HG02623 (cell line): Measurements from ENCODE around the gene TBC1D32.
"Not testable (repeated sequence)": the region's sequence is repeated elsewhere in the genome, so short reads cannot be mapped to it uniquely, and the experiment has no call there.

Experiments
- ATAC-seq: cut with Tn5 transposase; IDR thresholded peaks from one replicate; pipeline ENCODE4 v1.9.1; 2021; ENCODE audit warnings: moderate library complexity; ENCODE audit not compliant: unreplicated experiment

TBC1D32 gene, protein sequence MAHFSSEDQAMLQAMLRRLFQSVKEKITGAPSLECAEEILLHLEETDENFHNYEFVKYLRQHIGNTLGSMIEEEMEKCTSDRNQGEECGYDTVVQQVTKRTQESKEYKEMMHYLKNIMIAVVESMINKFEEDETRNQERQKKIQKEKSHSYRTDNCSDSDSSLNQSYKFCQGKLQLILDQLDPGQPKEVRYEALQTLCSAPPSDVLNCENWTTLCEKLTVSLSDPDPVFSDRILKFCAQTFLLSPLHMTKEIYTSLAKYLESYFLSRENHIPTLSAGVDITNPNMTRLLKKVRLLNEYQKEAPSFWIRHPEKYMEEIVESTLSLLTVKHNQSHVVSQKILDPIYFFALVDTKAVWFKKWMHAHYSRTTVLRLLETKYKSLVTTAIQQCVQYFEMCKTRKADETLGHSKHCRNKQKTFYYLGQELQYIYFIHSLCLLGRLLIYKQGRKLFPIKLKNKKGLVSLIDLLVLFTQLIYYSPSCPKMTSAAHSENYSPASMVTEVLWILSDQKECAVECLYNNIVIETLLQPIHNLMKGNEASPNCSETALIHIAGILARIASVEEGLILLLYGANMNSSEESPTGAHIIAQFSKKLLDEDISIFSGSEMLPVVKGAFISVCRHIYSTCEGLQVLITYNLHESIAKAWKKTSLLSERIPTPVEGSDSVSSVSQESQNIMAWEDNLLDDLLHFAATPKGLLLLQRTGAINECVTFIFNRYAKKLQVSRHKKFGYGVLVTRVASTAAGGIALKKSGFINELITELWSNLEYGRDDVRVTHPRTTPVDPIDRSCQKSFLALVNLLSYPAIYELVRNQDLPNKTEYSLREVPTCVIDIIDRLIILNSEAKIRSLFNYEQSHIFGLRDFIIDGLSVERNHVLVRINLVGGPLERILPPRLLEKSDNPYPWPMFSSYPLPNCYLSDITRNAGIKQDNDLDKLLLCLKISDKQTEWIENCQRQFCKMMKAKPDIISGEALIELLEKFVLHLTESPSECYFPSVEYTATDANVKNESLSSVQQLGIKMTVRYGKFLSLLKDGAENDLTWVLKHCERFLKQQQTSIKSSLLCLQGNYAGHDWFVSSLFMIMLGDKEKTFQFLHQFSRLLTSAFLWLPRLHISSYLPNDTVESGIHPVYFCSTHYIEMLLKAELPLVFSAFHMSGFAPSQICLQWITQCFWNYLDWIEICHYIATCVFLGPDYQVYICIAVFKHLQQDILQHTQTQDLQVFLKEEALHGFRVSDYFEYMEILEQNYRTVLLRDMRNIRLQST

DNA sequence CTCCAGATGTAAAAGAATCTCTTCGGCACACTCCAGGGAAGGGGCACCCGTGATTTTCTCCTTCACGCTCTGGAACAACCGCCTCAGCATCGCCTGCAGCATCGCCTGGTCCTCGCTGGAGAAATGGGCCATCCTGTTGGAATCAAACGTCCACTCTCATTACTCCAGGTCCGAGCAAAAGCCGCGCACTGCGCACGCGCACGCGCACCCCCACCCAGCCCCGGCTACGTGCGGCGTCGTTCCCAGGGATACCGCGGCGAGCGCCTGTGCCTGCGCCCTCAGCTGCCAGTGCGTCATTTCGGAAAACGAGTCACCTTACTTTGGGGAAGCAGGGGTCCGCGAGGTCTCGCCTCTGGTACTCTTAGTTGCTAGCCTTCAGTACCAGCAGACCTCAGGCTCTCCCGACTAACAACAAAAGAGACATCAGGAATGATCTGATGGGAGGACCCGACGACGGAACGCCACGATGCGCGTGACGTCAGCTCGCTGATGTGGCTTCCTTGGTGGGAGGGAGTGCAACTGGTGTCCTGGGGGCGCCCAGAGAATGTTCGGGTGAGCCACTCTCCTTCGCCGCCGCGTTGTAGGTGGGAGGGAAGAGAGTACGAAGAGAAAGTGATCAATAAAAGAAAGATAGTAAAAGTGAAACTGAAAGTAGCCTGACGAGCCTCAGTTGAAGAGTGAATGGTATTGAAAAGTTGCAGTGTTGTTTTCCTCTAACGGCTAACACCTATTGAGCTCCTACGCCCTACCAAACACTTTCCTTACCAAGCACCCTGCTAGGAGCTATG is at the start of gene TBC1D32:
Gene TBC1D32 (minus strand): TSS at position 182 of the 788 bp plus-strand sequence. CDS start 50 bp downstream, at position 132.
- ATAC-seq = peak; percentile 91

DNA sequence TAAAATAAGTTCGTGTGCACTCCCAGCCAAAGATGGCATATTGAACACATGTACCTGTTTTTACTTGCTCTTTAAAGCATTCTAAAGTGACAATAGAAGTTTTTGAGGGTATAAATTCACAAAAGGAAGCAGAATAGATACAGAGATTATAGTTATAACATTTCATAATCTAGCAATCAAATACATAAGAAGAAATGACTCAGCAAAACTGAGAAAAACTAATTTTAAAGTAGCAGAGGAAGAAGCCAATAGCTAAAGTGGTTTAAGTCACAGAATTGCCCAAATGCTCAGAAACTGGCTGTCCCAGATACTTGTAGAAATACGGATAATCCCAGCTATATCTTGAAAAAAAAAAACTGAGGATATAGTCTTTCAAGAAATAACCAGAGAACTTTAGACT is 49.2 kb upstream of the TBC1D32 start:
- no peak for ATAC-seq

DNA sequence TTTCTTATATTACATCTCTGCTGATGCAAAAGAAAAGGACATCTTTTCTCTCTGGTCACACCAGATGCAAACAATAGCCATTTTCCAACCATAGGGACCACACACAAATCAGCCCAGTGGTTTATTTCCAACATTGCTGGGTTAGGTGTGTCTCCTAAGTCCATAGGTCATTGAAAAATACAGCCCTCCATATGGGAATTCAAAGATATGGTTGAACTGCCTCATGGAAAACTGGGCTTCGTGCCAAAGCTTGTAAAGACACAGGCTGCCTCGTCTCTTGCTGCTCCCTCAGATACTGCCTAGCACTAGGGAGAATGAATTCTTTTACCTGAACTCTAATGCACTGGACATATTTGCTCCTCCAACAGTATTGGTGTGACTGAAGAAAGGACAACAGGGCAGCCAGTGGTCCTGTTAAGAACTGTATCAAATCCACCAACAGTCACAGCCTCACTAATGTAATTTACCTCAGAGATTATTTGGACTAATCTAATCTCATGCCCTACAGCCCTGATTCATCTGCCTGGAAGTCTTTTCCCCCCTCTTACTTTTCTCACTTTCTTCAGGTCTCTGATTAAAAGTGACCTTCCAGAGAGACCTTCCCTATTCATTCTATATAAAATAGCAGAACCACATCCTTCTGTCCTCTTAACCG is 48.3 kb upstream of the TBC1D32 start:
- ATAC-seq = no peak

DNA sequence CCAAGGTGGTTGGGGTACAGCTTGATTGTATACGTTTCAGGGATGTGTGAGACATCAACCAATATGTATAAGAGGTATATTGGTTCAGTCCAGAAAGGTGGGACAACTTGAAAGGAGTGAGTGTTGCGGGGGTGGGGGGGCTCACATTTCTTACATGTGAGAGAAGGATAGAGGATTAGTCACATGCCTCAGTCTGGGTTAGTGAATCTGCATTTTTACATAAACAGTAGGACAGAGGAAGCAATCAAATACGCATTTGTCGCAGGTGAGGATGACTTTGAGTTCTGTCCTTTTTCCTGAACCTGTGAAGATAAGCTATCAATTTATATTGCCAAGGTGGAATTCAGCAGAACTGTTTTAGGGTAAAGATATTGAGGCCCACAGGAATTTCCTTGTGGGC is 42.1 kb upstream of the TBC1D32 start:
- no peak for ATAC-seq

DNA sequence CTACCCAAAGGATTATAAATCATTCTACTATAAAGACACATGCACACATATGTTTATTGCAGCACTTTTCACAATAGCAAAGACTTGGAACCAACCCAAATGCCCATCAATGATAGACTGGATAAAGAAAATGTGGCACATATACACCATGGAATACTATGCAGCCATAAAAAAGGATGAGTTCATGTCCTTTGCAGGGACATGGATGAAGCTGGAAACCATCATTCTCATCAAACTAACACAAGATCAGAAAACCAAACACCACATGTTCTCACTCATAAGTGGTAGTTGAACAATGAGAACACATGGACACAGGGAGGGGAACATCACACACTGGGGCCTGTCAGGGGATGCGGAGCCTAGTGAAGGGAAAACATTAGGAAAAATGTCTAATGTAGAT is 39.9 kb upstream of the TBC1D32 start:
- not testable (repeated sequence) for ATAC-seq

DNA sequence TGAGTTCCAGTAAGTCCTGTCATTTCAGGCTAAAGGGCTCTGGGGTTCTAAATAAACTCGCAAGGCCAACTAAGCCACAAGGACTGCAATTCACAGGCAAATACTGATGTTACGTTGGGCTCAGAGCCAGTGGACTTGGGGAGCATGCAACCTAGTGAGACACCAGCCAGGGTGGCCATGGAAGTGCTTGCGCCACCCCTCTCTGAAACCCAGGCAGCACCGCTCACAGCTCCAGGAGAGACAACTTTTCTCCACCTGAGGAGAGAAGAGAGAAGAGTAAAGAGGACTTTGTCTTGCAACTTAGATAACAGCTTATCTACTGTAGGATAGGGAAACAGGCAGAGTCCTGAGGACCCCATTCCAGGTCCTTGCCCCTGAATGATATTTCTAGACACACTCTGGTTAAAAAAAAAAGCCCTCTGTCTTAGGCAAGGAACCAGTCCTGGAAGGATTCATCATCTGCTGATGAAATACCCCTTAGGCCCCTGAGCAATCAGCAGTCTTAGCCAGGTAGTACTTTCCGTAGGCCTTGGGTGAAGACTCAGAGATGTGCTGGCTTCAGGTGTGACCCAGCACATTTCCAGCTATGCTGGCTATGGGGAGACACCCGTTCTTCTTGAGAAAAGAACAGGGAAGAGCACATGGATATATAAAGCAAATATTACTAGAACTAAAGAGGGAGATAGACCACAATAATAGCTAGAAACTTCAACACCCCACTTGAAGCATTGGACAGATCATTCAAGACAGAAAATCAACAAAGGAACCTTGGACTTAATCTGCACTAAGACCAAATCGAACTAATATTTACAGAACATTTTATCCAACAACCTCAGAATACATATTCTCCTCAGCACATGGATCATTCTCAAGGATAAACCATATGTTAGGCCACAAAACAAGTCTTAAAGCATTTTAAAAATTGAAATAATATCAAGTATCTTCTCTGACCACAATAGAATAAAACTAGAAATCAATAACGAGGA is 31.5 kb upstream of the TBC1D32 start:
- ATAC-seq = no peak

DNA sequence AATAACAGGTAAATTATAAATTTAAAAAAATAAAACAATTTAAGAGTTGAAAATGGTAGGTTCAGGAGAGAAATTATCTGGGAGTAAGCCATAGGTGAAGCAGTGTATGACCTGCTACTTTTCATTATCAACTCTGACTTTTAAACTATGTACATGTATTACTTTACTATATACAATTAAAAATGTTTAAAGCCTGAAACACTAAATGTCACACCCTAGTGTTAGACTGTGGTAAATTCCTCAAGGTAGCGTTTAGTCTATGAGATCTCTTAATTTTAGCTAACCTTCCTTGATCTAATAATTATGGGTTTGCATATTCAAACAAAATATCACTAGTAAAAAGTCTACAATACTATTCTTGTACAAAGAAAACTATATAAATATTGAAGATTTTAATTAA is 22.3 kb upstream of the TBC1D32 start:
- no peak for ATAC-seq

DNA sequence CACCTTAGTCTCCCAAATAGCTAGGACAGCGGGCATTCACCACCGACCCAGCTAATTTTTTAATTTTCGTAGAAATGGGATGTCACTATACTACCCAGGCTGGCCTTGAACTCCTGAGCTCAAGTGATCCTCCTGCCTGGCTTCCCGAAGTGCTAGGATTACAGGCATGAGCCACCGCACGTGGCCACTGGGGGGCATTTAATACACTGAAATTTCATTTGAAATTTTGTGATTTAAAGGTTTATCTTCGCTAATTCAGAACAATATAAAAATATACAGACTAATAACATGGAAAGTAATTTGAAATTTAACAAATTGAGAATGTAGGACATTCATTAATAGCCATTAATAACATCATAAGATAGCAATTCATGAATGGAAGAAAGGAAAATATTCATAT is 20.5 kb upstream of the TBC1D32 start:
- no peak for ATAC-seq

DNA sequence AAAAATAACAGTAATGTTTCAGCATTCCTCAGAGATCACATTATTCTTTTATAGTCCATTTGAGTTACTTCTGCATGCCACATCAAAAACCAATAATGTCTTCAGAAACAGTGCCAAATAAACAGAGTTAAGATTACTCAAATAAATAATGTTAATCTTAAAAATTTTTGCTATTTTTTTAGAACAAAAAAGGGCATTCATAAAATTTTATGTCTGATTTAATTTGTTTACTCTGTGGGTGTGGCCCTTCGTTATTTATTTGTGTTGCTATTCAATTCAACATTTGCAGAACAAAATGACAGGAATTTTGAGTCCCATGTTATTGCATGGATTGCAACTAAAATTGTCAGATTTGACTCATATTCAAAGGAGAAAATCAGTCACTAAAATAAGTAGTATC is 18.7 kb upstream of the TBC1D32 start:
- no peak for ATAC-seq

DNA sequence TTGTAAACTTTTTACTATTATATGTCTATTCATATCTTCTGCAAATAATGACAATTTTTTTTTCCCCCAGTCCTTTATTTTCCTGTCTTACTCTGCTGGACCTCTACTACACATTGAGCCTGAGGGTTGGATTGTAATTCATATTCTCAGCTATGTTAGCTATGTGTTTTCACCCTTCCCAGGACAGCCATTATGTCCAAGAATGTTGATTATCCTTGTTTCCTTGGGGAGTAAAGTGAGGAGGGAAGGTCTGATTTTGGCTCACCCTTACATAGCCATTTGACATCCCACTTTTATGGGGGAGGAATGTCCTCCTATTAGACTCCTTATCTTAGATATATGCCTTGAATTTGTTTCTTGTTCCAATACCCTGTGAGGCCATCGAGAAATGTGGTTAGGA is 17.6 kb upstream of the TBC1D32 start:
- no peak for ATAC-seq

DNA sequence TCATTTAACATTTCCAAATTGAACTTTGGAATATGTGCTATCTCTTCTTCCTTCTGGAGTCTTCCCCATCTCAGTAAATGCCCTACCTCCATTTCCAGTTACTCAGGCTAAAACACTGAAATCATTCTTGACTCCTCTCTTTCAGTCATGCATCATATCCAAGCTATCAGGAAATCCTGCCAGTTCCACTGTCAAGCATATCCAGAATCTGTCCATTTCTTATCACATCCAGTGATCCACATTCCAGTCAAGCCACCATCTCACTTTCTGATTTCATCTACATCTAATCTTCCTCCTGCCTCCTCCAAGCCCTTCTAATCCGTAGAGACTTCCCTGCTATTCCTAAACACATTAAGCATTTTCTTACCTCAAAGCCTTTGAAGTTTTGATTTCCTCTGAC is 15.3 kb upstream of the TBC1D32 start:
- ATAC-seq = no peak

DNA sequence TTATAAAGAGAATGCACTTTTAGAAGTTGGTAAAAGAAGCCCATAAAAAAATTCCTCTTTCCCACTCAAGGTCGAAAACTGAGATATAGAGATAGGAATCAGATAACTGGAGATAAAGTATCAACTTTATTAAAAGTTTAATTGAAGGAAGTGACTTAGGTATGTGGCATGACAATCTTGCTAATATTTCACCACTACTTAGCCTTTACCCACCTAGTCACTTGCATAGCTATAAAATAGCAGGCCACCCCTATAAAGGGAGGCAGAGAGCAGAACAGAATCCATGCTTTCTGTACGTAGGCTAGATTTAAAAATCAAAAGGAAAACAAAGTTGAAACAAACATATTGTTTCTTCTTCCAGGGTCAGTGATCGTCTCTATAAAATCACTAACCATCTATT is 13.2 kb upstream of the TBC1D32 start:
- no peak for ATAC-seq

DNA sequence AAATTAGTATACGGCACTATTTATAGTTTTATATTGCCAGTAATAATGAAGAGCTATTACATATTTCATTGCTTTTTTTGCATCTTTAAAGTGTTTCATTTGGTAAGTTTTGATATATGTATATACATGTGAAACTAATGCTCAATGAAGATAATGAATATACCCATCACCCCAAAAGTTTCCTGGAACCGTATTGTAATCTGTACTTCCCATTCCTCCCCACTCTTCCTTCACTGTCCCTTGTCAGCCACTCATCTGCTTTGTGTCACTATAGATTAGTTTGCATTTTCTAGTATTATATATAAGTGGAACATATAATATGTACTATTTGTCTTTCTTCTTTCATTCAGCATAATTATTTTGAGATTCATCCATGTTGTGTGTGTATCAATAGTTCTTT is 10.3 kb upstream of the TBC1D32 start:
- ATAC-seq = no peak

DNA sequence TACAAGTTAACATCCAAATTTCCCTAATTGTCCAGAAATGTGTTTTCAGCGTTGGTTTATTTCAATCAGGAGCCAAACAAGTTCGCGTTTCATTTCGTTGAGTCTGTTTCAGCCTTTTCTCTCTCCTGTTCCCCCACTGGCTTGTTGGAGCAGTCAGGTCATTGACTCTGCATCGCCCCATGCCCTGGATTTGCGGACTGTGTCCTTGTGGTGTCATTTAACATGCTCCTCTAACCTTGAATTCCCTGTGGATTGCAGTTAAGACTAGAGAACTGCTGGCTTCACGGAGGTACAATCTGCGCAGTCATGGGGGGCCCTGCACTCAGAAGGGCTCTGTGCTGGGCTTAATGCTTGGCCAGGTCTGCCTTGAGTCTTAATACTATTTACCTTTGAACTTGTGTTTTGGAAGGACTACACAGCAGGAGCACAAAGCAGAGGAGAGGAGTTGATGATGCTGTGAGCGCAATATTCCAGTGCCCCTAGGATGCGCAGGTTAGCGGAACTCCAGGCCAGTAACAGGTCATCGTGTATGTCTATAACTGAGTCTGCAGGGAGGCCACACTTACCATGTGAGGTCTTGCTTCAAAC is 5.5 kb upstream of the TBC1D32 start:
- no peak for ATAC-seq

DNA sequence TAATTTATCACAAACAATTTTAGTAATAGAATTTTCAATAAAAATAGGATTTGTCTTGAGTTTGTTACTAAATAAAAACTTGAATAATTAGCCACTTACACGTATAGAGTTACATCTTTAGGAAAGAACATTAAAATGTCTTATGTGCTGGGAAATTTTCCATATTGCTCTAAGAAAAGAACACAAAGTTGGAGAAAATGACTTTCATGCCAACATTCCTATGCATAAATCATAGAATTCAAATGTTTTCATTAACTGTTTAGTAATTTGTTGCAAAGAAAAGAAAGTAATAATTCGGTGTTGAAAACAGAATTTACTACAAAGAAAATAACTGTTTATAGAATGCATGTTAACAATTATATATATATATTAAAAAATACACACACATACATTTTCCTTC is 4.7 kb upstream of the TBC1D32 start:
- ATAC-seq = no peak

DNA sequence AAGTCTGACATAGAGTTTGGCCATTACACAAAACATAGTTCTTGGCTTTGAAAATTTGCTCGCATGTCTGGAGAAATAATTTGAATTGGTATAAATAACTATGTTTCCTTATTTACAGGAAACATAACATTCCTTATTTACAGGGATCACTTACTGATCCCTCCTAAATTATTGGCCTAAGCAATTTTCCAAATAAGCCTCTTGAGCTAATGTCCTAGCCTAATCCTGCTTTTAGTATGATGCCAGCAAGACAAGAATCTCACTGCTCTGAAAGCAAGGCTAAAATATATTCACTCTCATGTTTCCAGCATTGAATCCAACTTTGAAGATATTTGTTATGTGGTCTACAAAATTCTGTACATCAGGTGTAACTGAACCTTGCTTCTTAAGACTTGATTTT is 4.1 kb upstream of the TBC1D32 start:
- no peak for ATAC-seq

DNA sequence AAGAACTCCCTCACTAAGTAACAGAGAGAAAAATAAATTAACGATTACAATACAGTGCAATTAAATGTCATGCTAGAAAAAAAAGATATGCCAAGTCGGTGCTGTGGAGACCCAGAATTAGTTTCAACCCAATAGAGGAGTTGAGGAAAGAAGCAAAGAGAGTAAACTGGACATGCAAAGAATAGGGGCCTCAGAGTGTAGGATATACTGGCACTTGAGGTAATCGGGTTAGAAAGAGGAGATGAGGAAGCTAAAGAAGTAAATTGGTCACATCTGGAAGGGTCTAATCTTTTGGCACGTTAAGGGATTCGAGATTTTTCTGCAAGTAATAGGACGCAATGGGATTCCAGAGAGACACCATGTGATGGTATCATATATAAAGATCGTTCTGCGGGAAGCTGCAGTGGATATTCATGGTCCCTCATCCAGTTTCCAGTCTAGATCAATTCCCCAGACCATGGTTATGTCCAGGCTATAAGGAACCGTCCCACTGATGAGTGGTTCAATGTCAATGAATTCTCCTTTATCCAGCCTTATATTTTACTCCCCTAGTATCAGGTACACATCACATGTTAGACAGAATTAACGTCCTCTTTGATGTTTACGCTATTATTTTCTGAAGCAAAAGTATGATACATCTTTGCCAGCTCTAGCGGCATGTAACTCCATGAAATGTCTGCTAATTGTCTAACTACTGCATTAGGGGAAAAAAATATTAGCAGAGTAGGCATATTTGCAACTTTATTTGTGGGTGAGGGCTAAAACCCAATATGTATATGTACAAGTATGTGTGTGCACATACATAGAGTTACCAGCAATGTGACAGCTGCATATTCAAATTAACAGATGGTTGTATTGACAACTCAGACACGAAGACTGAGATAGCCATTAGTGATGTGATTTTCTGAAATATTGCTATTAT is 1.1 kb upstream of the TBC1D32 start:
- ATAC-seq = no peak
